A549 (cell line): Measurements from ENCODE around the gene PELI2.

Source experiments
- BHLHE40 ChIP-seq: IDR thresholded peaks from 2 replicates; pipeline ENCODE4 v1.6.1; 2012; ENCODE audit warnings: low read depth, low read length, inconsistent platforms
- MAFK ChIP-seq: fragments of 450-650 bp; IDR thresholded peaks from 2 replicates; pipeline ENCODE4 v1.6.1; 2014; ENCODE audit not compliant: partially characterized antibody
- NR3C1 ChIP-seq: fragments of >200 bp; sonication (Bioruptor Twin); formaldehyde crosslinking; IDR thresholded peaks from 3 replicates; pipeline ENCODE4 v1.6.1; 2017
- POLR2A ChIP-seq: IDR thresholded peaks from 2 replicates; pipeline ENCODE4 v1.6.1; 2012; ENCODE audit warnings: mild to moderate bottlenecking, low read length
- RAD21 ChIP-seq, 2 experiments: fragments of >200 bp in 1 of 2; sonication (Bioruptor Twin) in 1 of 2; formaldehyde crosslinking in 1 of 2; IDR thresholded peaks in 1 of 2; conservative IDR thresholded peaks in 1 of 2; 2 replicates in 1 of 2; 3 replicates in 1 of 2; pipeline ENCODE4 v1.6.1; 2012 to 2018; ENCODE audit warnings: inconsistent platforms in 1 of 2
- SREBF2 ChIP-seq: fragments of 450-650 bp; IDR thresholded peaks from 2 replicates; pipeline ENCODE4 v1.6.1; 2014; ENCODE audit warnings: mild to moderate bottlenecking, moderate library complexity
- TF ChIP-seq, protein P1 (sequence below): fragments of >200 bp; sonication (Bioruptor Twin); formaldehyde crosslinking; IDR thresholded peaks from 3 replicates; pipeline ENCODE4 v1.5.1; 2016
- TF ChIP-seq, protein P2 (sequence below): fragments of 200-600 bp; sonication (generic); IDR thresholded peaks from 2 replicates; pipeline ENCODE4 v1.6.1; 2016; ENCODE audit warnings: antibody characterized with exemption, mild to moderate bottlenecking, moderate library complexity

DNA sequence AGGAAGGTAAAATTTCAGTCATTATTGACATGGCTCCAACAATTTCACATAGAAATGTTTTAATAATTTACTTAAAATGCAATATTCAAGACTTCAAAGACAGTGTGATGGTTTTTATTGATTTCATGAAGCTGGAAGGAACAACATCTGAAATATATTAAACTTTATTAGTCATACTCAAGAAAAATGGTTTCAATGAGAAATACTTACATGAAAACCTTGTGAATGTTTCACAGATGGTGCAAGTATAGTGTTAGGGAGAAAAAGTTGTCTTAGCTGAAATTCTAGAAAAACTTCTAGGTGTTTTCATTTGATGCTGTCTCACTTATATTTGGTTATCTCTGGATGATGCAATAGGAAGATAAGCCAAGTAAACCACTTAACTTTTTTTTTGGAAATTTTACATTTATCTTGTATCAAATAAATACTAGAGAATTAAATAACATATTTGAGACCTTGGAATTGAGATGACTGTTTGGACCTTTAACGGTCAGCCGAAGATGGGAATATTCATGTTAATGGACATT lies 65.5 kb downstream of the PELI2 start:
- TF ChIP-seq, protein P1, sequence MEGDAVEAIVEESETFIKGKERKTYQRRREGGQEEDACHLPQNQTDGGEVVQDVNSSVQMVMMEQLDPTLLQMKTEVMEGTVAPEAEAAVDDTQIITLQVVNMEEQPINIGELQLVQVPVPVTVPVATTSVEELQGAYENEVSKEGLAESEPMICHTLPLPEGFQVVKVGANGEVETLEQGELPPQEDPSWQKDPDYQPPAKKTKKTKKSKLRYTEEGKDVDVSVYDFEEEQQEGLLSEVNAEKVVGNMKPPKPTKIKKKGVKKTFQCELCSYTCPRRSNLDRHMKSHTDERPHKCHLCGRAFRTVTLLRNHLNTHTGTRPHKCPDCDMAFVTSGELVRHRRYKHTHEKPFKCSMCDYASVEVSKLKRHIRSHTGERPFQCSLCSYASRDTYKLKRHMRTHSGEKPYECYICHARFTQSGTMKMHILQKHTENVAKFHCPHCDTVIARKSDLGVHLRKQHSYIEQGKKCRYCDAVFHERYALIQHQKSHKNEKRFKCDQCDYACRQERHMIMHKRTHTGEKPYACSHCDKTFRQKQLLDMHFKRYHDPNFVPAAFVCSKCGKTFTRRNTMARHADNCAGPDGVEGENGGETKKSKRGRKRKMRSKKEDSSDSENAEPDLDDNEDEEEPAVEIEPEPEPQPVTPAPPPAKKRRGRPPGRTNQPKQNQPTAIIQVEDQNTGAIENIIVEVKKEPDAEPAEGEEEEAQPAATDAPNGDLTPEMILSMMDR = no peak
- TF ChIP-seq, protein P2, sequence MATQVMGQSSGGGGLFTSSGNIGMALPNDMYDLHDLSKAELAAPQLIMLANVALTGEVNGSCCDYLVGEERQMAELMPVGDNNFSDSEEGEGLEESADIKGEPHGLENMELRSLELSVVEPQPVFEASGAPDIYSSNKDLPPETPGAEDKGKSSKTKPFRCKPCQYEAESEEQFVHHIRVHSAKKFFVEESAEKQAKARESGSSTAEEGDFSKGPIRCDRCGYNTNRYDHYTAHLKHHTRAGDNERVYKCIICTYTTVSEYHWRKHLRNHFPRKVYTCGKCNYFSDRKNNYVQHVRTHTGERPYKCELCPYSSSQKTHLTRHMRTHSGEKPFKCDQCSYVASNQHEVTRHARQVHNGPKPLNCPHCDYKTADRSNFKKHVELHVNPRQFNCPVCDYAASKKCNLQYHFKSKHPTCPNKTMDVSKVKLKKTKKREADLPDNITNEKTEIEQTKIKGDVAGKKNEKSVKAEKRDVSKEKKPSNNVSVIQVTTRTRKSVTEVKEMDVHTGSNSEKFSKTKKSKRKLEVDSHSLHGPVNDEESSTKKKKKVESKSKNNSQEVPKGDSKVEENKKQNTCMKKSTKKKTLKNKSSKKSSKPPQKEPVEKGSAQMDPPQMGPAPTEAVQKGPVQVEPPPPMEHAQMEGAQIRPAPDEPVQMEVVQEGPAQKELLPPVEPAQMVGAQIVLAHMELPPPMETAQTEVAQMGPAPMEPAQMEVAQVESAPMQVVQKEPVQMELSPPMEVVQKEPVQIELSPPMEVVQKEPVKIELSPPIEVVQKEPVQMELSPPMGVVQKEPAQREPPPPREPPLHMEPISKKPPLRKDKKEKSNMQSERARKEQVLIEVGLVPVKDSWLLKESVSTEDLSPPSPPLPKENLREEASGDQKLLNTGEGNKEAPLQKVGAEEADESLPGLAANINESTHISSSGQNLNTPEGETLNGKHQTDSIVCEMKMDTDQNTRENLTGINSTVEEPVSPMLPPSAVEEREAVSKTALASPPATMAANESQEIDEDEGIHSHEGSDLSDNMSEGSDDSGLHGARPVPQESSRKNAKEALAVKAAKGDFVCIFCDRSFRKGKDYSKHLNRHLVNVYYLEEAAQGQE = no peak
- TF ChIP-seq POLR2A = no peak
- TF ChIP-seq RAD21 (conservative IDR thresholded peaks at IDR 0.05 in 1 of 2, IDR thresholded peaks at IDR 0.05 in 1 of 2) = no peak
- TF ChIP-seq SREBF2 = no peak
- TF ChIP-seq NR3C1 = no peak
- TF ChIP-seq BHLHE40 = no peak
- TF ChIP-seq MAFK = no peak
